NCI-H2081 (cell line): Measurements from ENCODE around the gene NUS1.
"Not testable (repeated sequence)": the region's sequence is repeated elsewhere in the genome, so short reads cannot be mapped to it uniquely, and the experiment has no call there.

ENCODE experiments used
- DNase-seq, 2 experiments: peaks; one replicate each; lab custom pipeline; 2025; lab: John Stamatoyannopoulos, UW

The NUS1 gene

DNA sequence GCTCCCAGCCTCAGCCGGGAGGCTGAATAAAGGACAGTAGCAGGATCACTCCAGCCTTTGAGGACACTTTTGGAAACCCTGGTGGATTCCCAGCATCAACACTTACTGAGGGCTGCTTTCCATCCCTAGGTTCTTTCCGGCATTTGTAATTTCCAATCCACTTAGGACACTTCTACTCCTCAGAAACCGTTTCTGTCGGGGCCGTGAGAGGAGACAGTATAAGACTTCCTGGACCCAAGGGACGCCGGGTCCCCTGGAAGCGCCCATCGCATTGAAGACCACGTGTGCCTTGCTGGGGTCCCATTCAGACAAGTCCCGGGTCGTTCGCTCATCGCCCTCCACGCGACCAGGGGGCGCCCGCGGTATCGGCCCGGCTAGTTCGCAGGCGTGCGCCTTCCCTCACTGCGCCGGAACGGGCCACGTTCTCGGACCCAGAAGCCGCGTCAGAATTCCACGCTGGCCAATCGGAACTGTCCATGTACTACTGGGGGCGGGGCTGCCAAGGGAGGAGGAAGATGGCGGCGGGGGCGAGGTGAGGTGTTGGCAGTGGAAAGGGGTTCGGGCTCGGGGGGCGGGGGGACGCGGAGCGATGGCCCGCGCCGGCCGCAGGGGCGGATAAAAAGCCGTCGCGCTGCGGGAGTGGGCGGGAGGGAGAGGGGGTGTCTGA lies at the start of gene NUS1:
TSS of gene NUS1 (plus strand) at position 479 of the 667 bp plus-strand sequence. CDS start 202 bp downstream, outside the sequence.
- peak; percentile 91 to 95 for DNase-seq

DNA sequence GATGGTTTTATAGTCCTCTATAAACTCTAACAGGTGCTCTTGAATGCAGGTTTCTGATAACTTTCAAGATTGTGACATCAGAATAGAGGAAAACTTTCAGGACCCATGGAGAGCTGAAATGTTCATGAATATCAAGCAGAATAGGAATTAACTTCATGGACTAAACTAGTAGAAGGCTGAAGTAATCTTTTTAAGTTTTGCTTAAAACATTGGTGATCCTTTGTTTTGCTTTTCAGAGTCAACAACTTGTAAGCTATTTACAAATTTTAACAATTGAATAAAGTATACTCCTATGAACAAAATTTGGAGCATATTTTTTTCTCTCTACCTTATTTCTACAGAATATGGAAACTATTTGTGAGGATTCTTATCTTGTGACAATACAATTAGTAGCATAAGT lies 47.7 kb upstream of the NUS1 start:
- no peak for DNase-seq

- DNase-seq: no peak
Measured at GRCh38 chr6:117629119-117629660, 46.1 kb upstream of the NUS1 start.

- DNase-seq: no peak
Measured at GRCh38 chr6:117637770-117638169, 37.5 kb upstream of the NUS1 start.

DNA sequence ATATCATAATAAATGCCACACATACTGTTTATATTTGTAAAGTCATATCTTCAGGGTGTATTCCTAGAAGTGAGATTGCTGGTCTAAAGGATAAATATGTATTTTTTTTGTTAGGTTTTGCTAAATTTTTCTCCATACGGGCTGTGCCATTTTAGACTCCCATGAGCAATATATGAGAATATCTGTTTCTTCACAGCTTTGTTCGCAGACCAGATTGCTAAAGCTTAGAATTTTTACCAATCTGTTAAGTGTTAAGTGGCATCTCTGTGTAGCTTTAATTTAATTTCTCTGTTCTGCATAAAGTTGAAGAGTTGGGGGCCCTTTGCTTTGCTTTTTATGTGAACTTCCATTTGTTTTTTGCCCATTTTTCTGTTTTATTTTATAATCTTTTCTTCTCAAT lies 32.3 kb upstream of the NUS1 start:
- no peak for DNase-seq

DNA sequence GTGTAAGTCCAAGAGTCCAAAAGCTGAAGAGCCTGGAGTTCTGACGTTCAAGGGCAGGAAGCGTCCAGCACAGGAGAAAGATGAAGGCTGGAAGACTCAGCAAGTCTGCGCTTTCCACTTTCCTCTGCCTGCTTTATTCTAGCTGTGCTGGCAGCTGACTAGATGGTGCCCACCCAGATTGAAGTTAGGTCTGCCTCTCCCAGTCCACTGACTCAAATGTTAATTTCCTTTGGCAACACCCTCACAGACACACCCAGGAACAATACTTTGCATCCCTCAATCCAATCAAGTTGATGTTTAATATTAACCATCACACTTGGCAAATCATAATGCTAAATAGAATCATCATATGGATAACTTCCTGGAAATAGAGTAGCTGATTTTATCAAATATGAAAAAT lies 23.3 kb upstream of the NUS1 start:
- not testable (repeated sequence) for DNase-seq

DNA sequence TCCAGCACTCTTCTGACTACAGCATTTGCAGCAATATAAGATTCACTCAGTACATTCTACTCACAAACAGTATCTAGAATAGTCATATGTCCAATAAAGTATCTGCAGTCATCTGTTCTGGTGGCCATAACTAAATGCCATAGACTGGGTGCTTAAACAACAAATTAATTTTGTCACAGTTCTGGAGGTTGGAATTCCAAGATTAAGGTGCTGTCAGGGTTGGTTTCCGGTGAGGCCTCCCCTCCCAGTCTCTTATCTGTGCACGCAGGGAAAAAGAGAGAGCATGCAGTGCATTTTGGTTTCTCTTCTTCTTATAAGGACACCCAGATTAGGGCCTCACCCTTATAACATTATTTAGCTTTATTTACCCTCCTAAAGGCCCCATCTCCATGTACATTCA lies 21.3 kb upstream of the NUS1 start:
- no peak for DNase-seq

- DNase-seq: no peak
Measured at GRCh38 chr6:117655380-117655779, 19.9 kb upstream of the NUS1 start.

DNA sequence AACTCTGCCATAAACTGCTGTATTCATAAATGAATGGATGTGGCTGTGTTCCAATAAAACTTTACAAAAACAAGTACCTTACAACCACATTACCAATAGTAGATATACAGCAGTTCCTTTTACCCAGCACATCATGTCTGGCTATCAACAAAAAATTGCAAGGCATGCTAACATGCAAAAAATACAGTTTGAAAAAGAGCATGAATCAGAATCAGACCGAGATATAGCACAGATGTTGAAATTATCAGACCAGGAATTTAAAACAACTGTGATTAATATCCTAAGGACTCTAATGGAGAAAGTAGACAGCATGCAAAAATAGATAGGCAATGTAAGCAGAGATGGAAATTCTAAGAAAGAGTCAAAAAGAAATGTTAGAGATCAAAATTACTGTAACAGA lies 8.4 kb upstream of the NUS1 start:
- no peak for DNase-seq

DNA sequence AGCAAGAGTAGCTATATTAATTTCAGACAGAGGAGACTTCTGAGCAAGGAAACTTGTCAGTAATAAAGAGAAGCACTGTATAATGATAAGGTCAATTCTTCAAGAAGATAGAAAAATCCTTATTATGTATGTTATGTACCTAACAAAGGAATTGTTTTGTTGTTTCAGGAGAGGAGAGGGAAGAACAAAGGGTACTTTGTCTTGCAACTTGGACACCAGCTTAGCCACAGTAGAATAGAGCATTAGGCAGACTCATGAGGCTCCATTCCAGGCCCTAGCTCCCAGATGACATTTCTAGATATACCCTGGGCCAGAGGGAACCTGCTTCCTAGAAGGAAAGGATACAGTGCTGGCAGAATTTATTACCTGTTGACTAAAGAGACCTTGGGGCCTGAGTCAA lies 6.5 kb upstream of the NUS1 start:
- DNase-seq: no peak

DNA sequence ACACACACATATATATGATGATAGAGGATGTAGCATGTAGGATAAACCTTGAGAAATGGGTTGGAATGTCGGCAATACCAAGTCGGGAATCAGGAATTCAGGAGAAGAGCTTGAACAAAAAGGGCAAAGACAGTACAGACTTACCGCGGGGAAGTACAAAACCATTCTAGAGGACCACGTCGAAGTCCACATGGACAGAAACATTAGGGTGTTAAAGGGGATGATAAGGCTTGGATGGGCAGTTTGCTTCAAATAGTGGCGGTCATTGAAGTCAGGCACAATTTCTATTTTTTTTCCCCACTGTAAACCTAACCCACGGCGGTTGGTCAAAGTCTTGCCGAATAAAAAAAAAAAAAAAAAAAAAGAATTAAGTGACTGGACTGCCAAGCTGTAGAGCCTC lies 766 bp upstream of the NUS1 start:
- no peak for DNase-seq

GRCh38 chr6:117675658-117676301 lies 511 bp downstream of the NUS1 start:
- DNase-seq: not testable (repeated sequence)

GRCh38 chr6:117676577-117677218 lies 1.4 kb downstream of the NUS1 start:
- no peak for DNase-seq

DNA sequence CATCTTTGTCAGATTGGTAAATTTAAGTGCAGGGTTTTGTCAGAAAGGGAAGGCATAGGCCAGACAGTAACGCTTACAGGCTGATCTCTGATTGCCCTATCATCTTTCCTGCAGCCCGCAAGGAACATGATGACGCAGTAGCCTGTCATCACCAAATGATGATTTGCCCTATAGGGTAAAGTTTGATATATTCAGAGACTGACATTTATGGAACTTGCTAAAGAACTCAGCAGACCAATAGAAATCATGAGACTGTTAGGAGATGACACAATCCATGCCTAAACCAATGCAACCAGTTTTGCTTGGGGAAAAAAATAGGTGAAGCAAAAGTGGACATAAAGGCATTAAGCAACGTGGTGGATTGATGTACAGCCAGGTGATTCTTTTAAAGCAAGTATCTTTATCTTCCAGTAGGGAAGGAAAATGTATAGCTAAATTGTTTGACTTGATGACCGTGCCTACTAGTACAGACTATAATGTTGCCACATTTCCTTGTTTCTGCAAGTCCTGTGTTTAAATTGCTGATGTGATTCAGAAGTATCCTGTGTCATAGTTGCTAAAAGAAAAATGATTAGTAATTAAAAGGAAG lies 2.4 kb downstream of the NUS1 start:
- DNase-seq: no peak

DNA sequence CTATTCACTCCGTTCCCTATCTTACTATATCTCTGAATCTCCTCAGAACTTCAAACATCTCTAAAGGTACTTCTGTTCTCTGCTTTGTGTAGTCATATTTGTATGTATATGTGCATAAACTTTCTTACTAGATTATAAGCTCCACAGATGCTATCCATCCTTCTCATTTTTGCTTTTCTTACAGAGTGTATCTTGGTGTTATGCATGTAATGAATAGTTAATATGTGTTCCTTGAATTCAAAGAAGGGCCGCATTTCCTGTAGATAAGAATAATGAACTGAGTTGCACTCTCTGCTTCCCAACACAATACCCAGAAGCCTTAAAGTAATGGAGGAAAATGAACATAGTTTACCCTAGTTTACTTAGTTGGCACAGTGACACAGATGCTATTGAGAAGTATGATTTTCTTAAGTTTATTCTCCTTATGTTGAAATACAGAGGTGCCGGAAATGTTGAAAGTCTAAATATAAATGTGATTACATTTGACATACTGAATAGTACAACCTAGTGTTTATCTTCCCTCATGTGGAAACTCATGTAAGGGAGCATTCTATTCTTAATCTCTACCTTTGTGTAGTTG lies 6.0 kb downstream of the NUS1 start:
- no peak for DNase-seq

GRCh38 chr6:117684749-117685148 lies 9.5 kb downstream of the NUS1 start:
- DNase-seq: no peak

DNA sequence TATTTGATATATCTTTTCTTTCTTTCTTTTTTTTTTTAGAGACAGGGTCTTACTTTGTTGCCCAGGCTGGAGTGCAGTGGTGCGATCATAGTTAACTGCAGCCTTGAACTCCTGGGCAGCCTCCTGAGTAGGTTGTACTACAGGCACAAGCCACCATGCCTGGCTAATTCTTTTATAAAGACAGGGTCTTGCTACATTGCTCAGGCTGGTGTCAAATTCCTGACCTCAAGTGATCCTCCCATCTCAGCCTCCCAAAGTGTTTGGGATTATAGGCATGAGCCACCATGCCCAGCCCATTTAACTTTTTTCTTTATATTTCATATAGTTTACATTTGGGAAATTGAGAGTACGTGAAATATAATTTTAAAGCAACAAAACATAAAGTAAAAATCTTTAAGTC lies 10.1 kb downstream of the NUS1 start:
- DNase-seq: no peak

GRCh38 chr6:117687021-117687648 lies 11.9 kb downstream of the NUS1 start:
- DNase-seq: no peak

GRCh38 chr6:117689584-117689983 lies 14.3 kb downstream of the NUS1 start:
- DNase-seq: not testable (repeated sequence)

- no peak for DNase-seq
Measured at GRCh38 chr6:117706504-117706903, 31.2 kb downstream of the NUS1 start.

DNA sequence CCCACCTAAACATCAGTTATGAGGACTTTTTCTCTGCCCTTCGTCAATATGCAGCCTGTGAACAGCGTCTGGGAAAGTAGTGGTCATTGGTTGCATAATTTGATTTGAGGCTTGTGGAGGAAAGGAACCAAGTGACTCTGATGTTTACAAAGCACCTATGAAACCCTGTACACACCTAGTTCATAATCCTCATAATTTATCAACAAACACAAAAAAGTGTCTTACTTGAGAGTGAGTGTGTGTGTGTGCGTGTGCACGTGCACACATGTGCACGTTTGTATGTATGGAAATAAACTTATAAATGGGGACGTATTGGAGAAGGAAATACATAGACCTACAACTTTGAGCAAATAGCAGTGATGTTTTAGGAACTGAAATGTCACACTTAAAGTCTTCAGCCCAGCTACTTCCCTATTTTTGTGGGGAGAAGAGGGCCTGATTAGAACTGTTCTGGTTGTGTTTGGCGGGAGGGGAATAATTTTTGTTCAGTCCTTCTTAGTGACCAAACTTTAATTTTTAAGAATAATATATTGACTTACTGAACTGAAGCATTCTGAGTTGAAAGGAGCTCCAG lies 31.8 kb downstream of the NUS1 start:
- not testable (repeated sequence) for DNase-seq
